Stimulated activated CD8-positive, alpha-beta memory T cell treated with anti-CD3 and anti-CD28 coated beads, Interleukin-4, amount 100 ng/mL, for 4 hours (primary cell): Measurements from ENCODE around the gene GPR39.

Source experiments
- DNase-seq, 2 donors: peaks; one replicate each; pipeline ENCODE4 v3.0.0-alpha.2; 2020; ENCODE audit warnings: low read depth in 2 of 2, low spot score in 1 of 2

The GPR39 gene

DNA sequence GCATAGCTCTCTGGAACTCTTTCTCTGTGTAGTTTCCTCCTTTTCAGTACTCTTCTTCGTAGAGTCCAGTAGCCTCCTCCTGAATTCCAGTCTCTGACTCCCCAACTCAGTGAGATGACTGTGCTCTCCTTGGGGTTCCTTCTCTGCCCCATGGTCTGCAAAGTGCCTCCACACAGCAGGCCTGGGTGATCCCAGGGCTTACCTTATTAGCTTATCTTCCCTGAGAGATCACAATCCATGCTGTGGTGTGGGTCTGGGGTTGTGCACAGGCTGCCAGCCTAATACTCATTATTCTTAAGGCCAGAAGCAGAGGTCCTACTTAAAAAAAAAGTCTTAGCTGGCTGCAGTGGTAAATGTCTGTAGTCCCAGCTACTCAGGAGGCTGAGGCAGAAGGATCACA, 4.6 kb upstream of the GPR39 start:
- no peak for DNase-seq

DNA sequence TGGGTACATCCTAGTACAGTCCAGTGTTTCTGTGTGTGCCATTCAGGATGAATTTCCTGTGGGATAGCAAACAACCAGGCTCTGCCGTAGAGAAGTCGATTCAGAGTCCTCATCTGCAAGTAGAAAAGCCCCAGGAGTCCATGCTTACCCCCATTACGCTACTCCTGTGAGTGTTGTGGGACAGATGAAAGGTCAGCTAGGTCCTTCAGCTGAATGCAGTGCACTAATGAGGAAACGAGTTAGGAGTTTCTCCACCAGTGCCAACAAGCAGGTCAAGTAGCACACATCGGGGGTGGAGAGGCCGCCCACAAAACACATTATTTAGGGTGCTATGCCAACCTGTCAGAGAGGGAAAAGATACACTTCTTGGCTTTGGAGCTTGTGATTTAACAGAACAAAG, 2.5 kb upstream of the GPR39 start:
- DNase-seq: no peak

GRCh38 chr2:132415256-132415914, 1.2 kb upstream of the GPR39 start:
- DNase-seq: no peak

GRCh38 chr2:132415915-132416722, 486 bp upstream of the GPR39 start:
- no peak for DNase-seq

GRCh38 chr2:132417430-132418035, 928 bp downstream of the GPR39 start:
- no peak for DNase-seq

GRCh38 chr2:132419235-132419634, 2.6 kb downstream of the GPR39 start:
- no peak for DNase-seq

- DNase-seq: no peak
These were observed 3.3 kb downstream of the GPR39 start for GRCh38 chr2:132419941-132420340.

DNA sequence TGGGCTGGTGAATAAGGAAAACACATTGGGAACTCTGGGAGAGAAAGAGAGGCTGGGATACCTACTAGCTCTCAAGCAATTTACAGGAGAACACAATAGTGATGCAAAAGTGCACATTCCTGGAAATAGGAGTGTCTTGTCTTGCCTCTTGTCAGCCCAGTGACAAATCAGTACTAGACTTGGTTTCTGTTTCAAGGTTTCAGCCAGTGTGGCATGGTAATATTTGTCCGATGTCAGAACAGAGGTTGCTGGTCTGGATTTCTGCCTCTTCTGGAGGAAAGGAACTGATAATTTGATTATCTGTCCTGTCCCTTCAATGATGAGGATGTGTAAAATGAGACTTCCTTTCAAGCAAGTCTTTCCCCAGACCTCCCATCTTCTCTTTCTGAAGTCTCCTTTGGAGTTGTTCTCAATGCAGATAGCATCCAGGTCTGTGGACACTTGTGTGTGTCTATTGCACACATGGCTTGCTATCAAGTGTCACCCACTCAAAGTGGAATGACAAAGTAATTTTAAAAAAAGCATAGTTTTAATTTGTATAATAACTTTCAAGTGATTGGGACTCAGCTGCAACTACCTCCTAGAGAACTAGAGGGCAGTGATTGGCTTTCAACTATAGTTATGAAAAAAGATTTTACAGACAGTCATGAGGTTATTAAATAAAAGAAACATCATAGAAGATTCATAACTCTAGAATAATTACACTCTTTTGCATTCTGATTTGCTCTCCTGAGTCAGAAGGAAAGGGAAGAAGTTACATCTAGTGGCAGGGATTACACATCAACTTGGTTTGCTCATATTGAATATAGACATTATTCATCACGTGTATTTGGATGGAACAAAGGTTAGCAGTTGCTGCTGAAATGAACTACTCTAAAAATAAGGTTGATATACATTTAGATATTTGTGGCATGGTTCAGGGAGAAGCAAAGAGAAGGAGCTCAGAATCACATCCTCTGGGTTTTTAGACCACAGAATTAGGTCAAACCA, 4.5 kb downstream of the GPR39 start:
- no peak for DNase-seq

GRCh38 chr2:132422736-132423135, 6.1 kb downstream of the GPR39 start:
- no peak for DNase-seq

GRCh38 chr2:132424526-132425121, 8.0 kb downstream of the GPR39 start:
- no peak for DNase-seq

DNA sequence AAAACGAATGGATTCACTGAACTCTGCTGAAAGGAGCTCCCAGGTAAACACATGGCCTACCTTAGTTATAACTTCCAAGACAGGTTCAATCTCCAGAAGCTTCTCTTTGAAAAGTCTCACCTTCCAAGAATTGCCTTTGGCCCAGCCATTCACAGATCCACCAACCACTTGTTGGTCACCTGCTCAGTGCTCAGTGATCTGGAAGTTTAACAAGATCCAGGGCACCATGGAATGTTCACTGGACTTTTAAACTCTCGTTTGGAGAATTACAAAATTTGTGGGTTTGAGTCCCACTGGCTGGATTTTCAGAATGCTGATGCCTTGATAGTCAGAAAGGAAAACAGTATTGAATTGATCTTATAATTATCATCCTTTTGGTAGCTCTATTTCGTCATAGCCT, 9.4 kb downstream of the GPR39 start:
- no peak for DNase-seq

DNA sequence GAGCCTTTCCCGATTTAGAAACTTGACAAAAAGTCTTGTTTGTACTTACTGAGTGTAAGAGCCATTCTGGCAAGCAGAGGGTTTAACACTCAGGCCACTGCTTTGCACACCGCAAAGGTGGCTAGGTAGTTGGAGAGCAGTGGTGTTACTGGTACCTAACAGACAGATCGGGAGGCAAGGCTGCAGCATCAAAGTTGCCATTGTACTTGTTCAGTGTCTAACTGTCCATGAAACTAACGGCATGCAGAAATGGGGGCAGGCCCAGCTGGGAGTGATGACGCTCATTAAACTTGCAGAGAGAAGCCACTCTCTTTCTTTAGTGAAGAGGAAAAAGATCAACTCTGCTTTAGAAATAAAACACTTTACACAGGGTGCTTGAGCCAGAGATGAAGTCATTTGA, 10.1 kb downstream of the GPR39 start:
- DNase-seq: no peak

GRCh38 chr2:132429351-132429750, 12.7 kb downstream of the GPR39 start:
- no peak for DNase-seq

GRCh38 chr2:132429941-132430573, 13.5 kb downstream of the GPR39 start:
- no peak for DNase-seq

- DNase-seq: no peak
These were observed 14.3 kb downstream of the GPR39 start for GRCh38 chr2:132430895-132431294.

DNA sequence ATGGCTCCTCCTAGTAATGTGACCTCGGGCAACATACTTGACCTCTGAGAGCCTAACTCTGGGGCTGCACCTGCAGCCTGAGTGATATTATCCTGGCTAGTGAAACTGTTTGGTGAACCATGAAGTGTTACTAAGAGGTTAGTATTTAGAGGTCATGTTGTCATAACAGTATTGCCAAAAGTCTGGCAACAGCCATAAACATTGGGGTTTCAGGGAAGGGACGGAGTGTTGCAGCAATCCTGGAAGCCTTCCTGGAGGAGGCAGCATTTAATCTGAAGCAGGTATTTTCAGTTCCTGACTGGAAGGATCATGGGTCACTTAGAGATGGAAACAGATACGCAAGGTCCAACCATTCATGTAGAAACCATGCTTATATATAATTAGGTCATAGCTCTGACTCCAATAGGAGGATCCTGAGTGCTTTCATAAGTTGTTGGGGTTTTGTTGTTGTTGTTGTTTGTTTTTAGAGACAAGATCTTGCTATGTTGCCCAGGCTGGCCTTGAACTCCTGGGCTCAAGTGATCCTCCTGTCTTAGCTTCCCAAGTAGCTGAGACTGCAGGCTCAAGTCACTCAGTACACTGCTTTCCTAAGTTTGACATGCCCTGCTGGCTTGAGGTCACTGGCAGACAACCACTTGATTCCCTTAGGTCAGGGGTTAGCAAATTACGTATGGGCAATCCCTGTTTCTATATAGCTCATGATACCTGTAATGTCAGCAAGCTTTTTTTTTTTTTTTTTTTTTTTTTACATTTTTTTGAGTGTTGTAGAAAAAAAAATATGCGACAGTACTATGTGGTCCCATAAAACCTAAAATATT, 21.5 kb downstream of the GPR39 start:
- DNase-seq: no peak

- DNase-seq: no peak
These were observed 22.1 kb downstream of the GPR39 start for GRCh38 chr2:132438691-132439090.

DNA sequence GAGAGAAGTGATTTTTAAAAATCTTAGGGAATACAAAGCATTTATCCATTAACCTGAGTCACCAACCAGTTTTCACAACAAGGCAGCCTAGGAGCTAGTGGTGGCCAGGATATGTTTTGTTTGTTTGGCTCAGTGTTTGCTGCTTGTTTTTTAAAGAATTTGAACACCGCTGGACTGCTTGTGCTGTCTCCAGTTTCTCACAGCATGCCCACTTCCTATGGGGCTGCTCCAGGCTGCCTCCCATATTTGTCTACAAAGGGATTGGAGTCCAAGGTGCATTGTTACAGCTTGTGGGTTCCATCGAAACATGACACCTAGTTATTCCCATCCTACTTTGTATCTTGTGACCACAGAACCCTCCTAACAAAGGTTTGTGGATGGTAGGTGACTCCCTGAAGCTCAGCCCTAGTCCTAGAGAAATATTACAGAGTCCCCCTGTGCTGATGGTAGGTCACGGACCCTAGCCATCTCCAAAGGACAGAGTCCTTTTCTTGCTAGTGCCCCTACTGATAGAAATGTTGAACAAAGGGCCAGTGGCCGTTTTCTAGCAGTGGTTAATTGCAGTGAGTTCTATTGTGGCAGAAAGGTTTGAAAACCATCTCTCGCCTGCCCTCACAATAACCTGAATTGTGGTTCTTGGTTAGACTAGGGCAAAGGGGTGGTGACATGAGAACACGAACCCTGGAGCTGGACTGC, 23.2 kb downstream of the GPR39 start:
- no peak for DNase-seq

DNA sequence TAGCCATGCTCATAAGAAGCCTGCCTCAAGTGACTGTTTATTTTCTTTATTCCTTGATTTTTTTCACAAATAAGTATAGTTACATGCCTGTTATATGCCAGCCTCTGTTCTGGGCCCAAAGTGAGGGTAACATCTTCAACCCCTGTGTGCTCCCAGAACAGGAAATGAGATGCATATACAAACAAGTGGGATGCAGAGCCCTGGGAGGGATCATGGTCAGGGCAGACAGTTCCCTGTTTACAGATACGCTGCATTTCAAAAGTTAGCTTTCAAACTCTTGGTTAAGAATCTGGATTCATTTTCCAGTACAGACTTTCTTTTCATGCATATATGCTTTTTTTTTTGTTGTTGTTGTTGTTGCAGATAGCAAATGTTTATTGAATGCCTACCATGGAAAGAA, 24.4 kb downstream of the GPR39 start:
- DNase-seq: no peak
